ENCODE measurements around the gene MICOS13.
"Not testable (repeated sequence)": the region's sequence is repeated elsewhere in the genome, so short reads cannot be mapped to it uniquely, and the experiment has no call there.

MICOS13 gene, protein sequence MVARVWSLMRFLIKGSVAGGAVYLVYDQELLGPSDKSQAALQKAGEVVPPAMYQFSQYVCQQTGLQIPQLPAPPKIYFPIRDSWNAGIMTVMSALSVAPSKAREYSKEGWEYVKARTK

DNA sequence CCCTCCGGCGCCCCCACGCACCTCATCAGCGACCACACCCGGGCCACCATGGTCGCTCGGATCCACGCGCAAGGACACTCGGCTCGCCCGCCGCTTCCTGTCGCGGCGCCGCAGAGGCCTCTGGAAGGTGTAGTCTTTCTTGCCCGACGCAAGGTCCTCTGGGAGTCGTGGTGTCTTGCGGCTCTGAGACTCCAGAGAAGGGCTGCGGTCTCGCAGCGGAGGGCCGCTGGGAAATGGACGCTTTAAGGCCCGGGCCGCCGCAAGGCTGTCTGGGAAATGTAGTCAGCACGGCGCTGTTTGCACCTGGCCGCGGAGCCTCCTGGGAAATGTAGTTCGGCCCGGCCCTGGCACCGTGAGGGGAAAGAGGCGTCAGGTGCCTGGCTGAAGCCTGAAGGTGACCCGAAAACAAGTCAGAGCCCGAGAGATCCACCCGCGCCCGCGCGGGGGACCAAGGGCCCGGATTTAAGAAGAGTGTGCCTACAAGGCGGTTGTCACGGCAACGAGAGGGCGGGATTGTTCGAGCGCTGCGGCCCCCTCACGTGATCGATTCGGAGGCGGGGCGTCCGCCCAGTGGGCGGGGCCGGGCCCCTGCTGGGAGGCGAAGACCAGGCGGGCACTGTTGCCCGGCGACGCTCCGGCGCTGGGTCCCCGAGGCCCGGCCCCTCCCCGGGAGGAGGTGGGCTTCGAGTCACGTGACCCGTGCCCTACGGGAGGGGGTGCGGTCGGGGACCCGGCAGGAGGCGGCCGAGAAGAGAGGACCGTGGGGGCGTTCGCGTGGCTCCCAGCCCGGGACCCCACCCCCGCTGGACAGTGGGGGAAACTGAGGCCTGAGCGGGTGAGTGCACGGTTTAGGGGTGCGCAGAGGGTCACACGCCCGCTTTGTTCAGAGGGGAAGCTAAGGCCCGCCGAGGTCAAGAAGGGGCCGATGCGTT is at the start of gene MICOS13, which contains the start of gene HSD11B1L:
MICOS13 (minus strand) TSS at position 80 of the 932 bp plus-strand sequence; CDS start at position 50, 30 bp downstream.
HSD11B1L (plus strand) TSS at position 591 of the 932 bp plus-strand sequence. CDS start 3,806 bp downstream, outside the sequence.
- DNase-seq: peak; percentile 98

DNA sequence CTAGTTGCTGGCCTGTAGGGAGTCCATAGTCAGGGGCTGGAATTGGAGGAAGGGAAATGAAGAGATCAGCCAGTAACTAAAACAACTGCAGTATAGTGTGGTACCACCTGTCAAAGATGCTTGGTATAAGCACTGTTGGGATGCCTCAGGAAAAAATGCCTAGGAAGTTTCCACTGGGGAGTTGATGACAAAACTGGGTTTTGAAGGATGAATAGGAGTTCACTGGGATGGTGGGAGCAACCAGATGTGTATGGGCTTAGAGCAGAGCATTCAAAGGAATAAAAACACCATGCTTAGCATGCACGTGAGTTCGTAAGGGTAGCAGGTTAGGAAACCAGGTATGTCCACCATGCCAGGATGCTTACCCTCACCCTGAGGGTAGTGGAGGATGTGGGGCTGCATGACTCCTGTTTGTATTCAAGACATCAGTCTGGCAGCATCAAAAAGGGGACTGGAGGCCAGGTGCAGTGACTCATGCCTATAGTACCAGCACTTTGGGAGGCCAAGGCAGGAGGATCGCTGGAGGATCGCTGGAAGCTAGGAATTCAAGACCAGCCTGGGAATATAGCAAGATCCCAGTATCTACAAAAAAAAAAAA is 47.2 kb upstream of the MICOS13 start:
- no peak for DNase-seq

DNA sequence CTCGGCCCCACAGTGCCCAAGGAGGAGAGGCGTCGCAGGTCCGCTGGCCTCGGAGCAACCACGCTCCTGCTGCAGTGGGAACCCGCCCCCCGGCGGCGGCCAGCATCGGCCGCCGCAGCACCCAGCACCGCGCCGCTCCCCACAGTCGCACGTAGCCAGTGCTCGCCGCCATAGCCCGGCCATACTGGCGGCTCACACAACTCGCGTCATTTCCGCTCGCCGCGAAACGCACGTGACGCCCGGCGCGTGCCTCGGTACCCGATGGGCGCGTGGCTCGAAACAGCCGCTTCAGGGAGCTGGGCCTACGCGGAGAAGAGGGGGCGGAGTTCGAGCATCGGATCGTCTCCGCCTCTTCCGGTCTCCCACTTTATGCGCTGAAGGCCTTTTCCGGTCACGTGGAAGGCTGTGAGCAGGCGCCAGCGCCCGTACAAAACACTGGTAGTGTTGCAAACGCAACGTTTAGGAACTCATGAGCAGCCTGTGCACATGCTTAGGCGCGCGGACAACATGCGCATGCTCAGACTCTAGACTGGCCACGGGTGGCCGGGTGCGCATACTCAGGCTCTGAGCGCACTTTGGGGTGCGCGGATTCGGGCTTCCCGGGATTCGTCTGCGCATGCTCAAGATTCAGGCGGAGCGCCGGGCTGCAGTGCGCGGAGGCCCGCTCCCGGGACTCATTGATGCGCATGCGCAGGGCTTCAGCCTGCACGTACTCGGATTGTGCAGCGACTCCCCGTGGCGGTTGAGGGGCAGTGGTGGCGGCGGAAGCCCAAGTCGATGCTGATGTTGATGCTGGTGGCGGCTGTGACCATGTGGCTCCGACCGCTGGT is 39.9 kb upstream of the MICOS13 start, which contains the start of the genes CATSPERD and LONP1:
CATSPERD (plus strand) TSS at position 677 of the 830 bp plus-strand sequence; CDS start at position 778, 101 bp downstream.
LONP1 (minus strand) TSS at position 186 of the 830 bp plus-strand sequence; CDS start at position 172, 14 bp downstream.
- DNase-seq: peak; percentile 98

DNA sequence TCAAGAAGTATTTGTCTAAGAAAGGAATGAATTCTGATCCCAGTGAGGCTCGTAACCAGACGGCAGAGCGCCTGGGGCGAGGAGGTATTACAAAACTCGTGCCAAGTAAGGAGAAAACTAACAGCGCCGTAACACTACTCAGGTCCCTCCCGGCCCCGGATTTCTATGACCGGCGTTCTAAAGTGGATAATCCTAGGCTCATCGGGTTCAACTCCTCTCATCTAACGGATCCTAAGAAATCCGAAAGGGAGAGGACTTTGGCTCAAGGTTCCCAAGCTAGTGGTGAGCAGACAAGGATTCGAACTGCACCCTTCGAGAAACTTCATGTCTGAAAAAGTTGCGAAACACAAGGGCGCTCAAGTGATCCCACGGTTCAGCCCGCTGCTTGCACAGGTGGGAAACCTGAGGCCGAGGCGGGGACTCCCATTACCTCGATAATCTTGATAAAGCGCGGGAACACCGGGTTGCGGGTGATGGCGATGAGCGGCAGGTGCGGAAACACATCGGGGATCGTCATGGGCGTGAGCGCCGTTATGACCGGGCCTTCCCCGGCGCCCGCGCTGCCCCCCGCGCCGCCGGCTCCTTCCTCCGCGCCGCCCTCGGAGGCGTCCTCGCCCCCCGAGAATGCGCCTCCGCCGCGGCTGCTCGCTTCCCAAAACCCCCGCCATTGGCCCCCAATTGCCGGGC is 39.1 kb upstream of the MICOS13 start:
- DNase-seq: peak; percentile 51

DNA sequence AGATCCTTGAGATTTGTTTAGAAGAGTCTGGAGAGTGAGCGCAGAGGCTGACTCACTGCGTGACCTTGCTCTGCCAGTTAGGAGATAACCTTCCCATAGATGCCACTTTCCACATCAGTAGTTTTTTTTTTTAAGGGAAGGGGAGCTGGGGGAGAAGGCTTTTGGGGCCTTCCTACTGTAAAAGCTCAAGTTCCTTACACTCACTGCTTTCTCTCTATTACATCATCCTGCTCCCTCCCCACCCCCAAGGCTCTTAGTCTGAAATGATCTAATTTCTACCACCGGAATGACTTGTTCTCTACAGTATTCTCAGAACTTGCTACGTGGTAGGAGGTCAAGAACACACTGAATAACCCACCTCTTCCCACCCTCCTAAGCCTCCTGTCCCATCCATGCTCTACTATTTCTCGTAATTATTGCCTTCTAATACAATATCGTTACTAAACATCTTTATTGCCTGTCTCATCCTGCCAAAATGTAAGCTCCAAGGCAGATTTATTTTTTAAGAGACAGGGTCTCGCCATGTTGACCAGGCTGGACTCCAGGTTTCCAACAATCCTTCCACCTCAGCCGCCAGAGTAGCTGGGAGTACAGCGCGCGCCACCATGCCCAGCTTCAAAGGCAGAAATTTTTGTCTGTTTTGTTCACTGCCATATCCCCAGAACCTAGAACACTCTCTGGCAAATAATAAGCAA is 38.4 kb upstream of the MICOS13 start:
- DNase-seq: peak; percentile 72

DNA sequence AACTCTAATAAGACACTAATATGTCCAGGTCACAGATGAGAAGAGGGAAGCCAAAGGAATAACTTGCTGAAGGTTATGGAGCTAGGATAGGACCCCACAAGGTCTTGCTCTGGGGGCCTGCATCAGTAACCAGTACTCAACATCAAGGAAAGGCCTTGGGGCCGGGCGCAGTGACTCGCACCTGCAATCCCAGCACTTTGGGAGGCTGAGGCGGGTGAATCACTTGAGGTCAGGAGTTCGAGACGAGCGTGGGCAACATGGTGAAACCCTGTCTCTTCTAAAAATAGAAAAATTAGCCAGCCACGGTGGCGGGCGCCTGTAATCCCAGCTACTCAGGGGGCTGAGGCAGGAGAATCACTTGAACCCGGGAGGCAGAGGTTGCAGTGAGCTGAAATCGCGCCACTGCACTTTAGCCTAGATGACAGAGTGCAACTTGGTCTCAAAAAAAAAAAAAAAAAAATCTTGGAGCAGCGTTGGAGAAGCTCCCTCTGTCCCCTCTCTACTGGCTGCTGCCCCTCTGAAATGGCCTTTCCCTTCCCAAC is 37.8 kb upstream of the MICOS13 start:
- DNase-seq: peak; percentile 83

DNA sequence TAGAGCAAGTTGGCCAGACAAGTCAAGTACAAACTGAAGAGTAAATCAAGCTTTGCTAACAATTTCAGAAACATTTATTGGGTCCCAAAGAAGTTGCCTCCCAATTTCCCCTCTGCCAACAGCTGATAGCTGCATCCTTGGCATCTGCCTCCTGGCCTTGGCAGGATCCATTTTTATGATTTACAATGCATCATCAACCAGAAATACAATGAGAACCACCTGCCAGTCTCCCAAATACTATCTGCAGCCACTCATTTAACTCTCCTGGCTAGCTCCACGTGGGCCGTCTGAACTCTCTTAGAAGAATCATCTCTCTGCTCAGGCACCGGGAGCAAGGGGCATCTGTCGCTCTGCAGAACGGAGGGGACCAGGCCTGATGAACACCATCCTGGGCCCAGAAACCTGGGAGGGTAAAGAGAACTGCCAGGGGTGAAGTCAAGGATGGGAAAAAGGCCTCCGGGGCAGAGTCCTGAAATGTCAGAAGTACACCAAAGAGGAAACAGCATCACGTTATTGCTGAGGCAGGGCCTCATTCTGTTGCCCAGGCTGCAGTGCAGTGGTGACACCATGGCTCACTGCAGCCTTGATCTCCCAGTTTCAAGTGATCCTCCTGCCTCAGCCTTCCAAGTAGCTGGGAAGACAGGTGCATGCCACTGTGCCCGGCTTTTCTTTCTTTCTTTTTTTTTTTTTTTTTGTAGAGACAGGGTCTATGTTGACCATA is 37.1 kb upstream of the MICOS13 start:
- no peak for DNase-seq

DNA sequence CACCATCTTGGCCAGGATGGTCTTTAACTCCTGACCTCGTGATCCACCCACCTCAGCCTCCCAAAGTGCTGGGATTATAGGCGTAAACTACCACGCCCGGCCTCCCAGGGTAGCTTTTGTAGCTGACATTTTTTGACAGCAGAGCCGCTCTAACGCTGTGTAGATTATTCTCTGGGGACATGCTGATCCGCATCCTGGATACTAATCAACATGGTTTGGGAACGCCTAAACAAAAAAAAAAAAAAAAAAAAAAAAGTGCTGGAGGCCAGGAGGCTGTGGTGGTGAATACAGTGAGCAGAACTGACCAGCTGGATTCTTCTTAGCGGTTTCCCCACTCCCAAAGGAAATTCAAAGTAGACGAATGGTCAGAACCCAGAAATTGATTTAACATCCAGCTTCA is 34.5 kb upstream of the MICOS13 start:
- no peak for DNase-seq

DNA sequence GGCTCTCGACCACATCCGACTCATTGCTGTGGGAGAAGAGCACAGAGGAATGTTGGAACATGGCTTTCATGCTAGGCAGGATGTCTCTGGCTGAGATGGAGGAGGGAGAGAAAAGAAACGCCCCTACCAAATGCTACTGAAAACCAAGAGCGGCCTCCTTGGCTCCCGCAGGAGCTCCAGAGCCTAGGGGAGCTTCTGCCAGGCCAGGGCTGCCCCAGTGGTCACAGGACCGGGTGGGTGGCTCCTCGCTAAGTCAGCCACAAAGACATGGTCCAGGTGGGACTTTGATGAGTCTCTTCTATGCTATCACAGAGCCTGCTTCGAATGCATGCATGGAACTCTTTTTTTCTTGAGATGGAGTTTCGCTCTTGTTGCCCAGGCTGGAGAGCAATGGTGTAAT is 32.9 kb upstream of the MICOS13 start:
- DNase-seq: no peak

DNA sequence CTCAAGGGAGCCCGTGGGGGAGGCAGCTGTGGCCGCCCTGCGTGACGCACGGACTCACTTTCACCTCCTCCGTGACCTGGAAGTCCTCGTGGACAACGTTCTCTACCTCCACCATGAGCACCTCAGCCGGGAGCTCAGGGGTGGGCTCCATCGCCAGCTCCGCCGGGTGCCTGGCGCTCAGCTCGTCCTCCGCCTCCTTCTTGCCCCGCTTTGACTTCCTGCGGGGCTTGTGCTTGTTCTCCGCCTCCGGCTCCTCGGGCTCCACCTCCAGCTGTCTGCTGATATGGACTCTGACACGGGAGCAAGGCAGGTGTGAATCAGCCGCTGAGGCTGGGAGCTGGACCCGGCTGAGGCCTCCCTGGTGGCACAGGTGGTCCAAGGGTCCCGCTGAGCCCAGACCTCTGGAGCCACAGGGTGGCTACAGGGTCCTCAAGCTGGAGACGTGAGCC is 31.4 kb upstream of the MICOS13 start:
- no peak for DNase-seq

DNA sequence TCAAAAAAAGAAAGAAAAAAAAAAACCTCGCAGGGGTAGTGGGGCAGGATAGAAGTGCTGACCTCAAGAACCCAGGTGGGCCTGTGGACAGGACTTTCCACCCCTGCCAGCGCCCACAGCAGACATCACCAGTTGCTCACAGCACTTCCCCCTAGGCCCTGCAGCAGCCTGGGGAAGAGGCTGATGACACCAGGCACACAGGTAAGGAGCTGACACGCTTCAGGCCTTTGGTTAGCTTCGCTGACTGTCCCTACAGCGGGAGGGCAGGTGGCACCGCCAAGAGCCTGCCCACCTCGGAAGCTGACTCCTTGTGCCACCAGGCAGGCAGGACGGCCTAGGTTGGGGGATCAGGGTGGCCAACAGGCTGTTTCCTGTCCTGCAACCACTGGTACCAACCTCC is 30.7 kb upstream of the MICOS13 start:
- no peak for DNase-seq

DNA sequence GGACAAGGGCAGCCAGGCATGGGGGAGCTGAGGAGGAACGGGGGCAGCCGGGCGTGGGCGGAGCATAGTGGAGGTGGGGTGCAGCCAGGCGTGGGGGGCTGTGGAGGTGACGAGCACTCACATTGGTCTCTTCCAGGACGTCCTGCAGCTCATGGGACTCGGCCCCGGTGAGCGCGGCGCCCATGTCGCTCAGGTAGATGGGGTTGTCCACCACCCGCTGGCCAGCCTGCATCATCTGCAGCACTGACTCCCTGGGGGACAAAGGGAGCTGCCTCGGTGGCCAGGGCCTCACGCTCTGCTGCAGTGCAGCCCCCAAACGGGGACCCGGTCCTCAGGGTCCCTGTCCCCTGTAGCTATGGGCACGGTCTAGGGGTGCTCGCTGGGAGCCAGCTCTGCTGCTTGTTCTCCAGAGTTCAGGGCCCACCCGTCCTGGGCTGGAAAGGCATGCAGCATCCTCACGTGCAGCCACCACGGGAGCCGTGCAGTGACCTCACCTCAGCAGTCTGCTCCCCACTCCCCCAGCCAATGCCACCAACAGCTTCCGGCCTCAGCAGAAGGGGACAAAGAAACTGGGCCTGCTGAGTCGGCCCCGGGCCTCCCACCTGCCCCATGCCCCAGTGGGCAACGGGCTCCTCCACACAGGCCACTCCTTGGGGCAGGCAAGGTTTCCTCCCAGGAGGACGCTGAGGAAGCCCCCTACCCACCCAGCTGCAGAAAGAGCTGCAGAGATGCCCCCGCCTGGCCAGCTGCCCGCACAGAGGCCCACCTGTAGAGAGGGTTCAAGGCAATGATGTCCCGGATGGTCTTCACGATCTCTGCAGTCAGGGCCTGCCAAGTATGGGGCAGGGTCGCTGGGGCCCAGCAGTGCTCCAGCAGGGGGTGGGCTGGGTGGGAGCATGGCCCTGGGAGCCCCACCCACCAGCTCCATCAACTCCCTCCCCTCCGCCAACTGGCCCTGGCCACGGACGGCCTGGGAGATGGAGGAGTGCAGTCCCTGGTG is 27.6 kb upstream of the MICOS13 start:
- no peak for DNase-seq

DNA sequence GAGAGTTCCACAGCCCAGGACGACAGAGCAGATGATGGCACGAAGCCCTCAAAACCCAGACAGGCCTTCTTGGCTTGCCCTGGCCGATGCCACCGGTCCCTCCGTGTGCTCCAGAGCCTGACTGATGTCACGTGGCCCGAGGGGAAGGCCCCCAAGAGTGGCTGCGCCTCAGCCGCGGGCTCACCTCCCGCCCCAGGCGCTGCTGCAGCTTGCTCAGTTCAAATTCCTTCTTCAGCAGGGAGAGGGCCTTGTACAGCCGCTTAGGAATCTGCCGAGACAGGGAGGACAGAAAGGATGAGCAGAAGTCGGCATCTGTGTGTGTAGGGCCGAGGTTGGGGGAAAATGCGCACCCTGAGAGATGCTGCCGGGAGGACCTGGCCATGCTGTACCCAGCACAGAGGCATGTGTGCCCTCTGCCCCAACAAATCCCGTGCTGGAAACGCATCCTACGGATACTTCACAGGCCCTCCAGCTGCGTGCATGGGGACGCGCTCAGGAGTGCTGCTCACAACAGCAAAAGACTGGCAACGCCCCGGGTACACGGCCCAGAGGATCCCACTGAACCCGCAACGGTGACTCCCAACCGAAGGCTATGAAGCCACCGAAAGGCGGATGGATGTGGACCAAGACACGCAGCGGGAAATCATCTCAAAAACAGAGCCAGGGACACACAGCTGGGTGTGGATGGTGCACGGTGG is 26.7 kb upstream of the MICOS13 start:
- no peak for DNase-seq

DNA sequence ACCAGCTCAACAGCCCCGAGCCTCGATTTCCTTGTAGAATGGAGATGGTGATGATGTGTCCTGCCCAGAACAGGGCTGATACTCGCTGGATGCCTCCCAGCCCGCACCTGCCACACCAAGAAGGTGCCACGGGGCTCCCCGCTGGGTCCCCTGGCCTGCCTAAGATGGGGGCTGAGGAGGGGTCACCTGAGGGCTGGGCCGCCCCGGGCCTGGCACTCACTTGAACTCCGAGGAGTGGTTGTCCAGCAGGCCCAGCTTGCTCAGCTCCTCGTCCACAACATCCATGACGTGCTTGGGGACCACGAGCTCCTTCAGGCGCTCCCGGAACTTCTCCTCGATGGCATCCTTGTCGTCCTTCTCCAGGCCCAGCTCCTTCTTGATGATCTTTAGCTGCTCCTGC is 25.2 kb upstream of the MICOS13 start:
- DNase-seq: no peak

DNA sequence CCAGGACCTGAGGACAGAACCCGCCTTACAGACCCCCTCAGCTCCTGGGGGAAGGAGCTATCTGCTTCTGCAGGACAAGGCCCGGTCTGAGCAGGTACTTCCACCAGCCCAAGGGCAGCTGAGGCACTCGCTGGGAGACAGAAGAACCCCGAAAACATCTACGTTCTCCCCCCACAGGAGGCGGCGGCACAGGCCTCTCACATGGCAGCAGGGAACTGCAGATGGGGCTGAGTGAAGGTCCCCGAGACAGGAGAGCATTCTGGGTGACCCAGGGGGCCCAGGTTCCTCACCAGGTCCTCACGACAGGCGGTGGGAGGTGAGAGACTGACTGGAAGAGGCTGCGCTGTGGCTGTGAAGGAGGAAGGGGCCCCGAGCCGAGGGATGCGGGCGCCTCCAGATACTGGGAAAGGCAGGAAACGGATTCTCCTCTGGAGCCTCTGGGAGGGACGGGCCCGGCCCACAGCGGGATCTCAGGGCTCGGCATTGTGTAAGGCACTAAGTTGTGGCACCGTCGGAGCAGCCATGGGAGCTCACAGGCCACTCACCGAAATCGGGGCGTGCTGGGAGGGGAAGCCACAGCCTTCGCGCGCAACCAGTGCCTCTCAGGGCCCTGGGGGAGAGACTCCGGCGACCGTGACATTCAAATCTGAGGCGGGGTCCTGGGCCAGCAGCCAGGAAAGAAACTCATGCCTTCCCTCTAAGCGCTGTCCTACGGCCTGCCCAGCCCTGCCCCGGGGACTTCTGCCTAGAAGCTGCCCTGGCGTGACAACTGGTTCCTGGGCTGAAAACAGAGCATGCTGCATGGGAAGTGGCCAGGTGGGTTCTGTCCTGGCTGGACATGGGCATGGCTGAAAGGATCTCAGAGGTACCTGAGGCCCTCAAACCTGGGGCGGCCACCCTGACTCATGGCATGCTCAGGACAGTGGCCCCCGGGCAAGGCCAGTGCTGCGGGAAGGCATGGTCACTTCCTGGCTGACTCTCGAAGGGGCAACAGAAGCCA is 23.8 kb upstream of the MICOS13 start:
- no peak for DNase-seq

DNA sequence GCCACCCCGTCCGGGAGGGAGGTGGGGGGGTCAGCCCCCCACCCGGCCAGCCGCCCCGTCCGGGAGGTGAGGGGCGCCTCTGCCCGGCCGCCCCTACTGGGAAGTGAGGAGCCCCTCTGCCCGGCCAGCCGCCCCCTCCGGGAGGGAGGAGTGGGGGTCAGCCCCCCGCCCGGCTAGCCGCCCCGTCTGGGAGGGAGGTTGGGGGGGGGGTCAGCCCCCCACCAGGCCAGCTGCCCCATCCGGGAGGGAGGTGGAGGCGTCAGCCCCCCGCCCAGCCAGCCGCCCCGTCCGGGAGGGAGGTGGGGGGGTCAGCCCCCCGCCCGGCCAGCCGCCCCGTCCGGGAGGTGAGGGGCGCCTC is 21.7 kb upstream of the MICOS13 start:
- DNase-seq: not testable (repeated sequence)

All from stimulated activated CD4-positive, alpha-beta T cell treated with anti-CD3 and anti-CD28 coated beads, Interleukin-1b, Interleukin-23, amount 100 ng/mL, for 48 hours (primary cell).